Astrocyte (in vitro differentiated cells and primary cell): ENCODE data around the gene ST3GAL6.

Source experiments
- CTCF ChIP-seq: IDR thresholded peaks from 2 replicates; pipeline ENCODE4 v1.5.1; 2011; ENCODE audit warnings: low read depth, mild to moderate bottlenecking, inconsistent platforms, low read length, moderate library complexity; ENCODE audit not compliant: insufficient read depth
- EZH2 ChIP-seq: IDR thresholded peaks from 2 replicates; pipeline ENCODE4 v1.6.1; 2012; ENCODE audit warnings: mild to moderate bottlenecking, low read length, inconsistent platforms; ENCODE audit not compliant: insufficient read depth

- TF ChIP-seq CTCF (no peak), EZH2 (no peak)
These were observed 12.7 kb upstream of the ST3GAL6 start for GRCh38 chr3:98750276-98750919.
